Right forelimb (tissue), 1 donor: ENCODE results near the gene RGN.
A peak's percentile ranks its signal among the peaks of the same experiment; 100 is the strongest.
"Not testable (repeated sequence)": the region's sequence is repeated elsewhere in the genome, so short reads cannot be mapped to it uniquely, and the experiment has no call there.

Source experiments
- DNase-seq: peaks from one replicate; pipeline ENCODE4 v3.0.0-alpha.2; 2018

RGN gene

DNA sequence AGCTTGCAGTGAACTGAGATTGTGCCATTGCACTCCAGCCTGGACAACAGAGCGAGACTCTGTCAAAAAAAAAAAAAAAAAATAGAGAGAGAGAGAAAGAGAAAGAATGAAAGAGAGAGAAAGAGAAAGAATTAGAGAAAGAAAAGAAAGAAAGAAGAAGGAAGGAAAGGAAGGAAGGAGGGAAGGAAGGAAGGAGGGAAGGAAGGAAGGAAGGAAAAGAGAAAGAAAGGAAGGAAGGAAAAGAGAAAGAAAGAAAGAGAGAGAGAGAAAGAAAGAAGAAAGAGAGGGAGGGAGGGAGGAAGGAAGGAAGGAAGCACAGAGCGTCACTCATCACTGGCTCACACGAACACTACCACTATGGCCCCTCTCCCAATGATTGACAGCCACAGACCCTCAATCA, 46.2 kb downstream of the RGN start:
- not testable (repeated sequence) for DNase-seq

- DNase-seq, result peak; percentile 93
Observed at GRCh38 chrX:47129157-47129898, 51.1 kb downstream of the RGN start.

- no peak for DNase-seq
Observed at GRCh38 chrX:47129899-47130358, 51.7 kb downstream of the RGN start.

GRCh38 chrX:47133493-47133892, 55.2 kb downstream of the RGN start:
- no peak for DNase-seq

DNA sequence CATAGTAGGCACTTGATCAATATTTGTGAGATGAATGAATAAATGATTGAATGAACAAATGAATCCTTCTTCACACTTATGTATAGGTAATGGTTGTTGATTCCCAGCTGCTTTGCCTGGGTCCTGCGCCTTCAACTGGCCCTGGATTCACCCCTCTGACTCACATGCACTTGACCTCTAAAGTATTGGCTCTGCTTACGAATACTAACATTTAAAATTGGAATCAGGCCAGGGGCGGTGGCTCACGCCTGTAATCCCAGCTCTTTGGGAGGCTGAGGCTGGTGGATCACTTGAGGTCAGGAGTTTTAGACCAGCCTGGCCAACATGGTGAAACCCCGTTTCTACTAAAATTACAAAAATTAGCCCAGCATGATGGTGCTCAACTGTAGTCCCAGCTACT, 57.4 kb downstream of the RGN start:
- DNase-seq, result not testable (repeated sequence)

GRCh38 chrX:47138171-47138570, 59.9 kb downstream of the RGN start:
- no peak for DNase-seq
